RPMI8226 (cell line): Measurements from ENCODE around the gene STBD1.
A peak's percentile ranks its signal among the peaks of the same experiment; 100 is the strongest.
"Not testable (repeated sequence)": the region's sequence is repeated elsewhere in the genome, so short reads cannot be mapped to it uniquely, and the experiment has no call there.

Experiments used
- DNase-seq: peaks from one replicate; pipeline ENCODE4 v3.0.0-alpha.2; 2015

Gene STBD1

GRCh38 chr4:76287811-76288210 is 18.7 kb upstream of the STBD1 start:
- DNase-seq: not testable (repeated sequence)

- DNase-seq: no peak
Measured at GRCh38 chr4:76292730-76293129, 13.8 kb upstream of the STBD1 start.

- no peak for DNase-seq
Measured at GRCh38 chr4:76293772-76294171, 12.8 kb upstream of the STBD1 start.

GRCh38 chr4:76296286-76296820 is 10.2 kb upstream of the STBD1 start:
- DNase-seq: no peak

- DNase-seq: no peak
Measured at GRCh38 chr4:76298227-76298626, 8.3 kb upstream of the STBD1 start.

GRCh38 chr4:76300012-76300411 is 6.5 kb upstream of the STBD1 start:
- DNase-seq: peak; percentile 7

- DNase-seq: peak; percentile 88
Measured at GRCh38 chr4:76301068-76301774, 5.3 kb upstream of the STBD1 start.

- DNase-seq: no peak
Measured at GRCh38 chr4:76301775-76302162, 4.8 kb upstream of the STBD1 start.

- no peak for DNase-seq
Measured at GRCh38 chr4:76302826-76303438, 3.6 kb upstream of the STBD1 start.

- DNase-seq: peak; percentile 26
Measured at GRCh38 chr4:76305033-76305687, 1.4 kb upstream of the STBD1 start.

- peak; percentile 70 for DNase-seq
Measured at GRCh38 chr4:76306882-76307659, 538 bp downstream of the STBD1 start.

GRCh38 chr4:76307660-76308014 is 1.1 kb downstream of the STBD1 start:
- peak; percentile 87 for DNase-seq

GRCh38 chr4:76308548-76308947 is 2.0 kb downstream of the STBD1 start:
- no peak for DNase-seq

- no peak for DNase-seq
Measured at GRCh38 chr4:76309939-76310550, 3.5 kb downstream of the STBD1 start.

- no peak for DNase-seq
Measured at GRCh38 chr4:76310683-76311082, 4.2 kb downstream of the STBD1 start.

- no peak for DNase-seq
Measured at GRCh38 chr4:76311896-76312331, 5.4 kb downstream of the STBD1 start.

- no peak for DNase-seq
Measured at GRCh38 chr4:76312457-76312856, 5.9 kb downstream of the STBD1 start.

- DNase-seq: no peak
Measured at GRCh38 chr4:76313547-76313946, 7.0 kb downstream of the STBD1 start.

GRCh38 chr4:76315267-76315918 is 8.9 kb downstream of the STBD1 start:
- no peak for DNase-seq

- no peak for DNase-seq
Measured at GRCh38 chr4:76316131-76316530, 9.6 kb downstream of the STBD1 start.

- DNase-seq: no peak
Measured at GRCh38 chr4:76322236-76322635, 15.7 kb downstream of the STBD1 start.

- DNase-seq: no peak
Measured at GRCh38 chr4:76325072-76325471, 18.5 kb downstream of the STBD1 start.
